Measurements from ENCODE around the gene DMWD. TPM values are rescaled to one million over a fixed set of nuclear protein-coding genes. Genes with fewer than 3 reads are reported as not detected.
"Not testable (repeated sequence)": the region's sequence is repeated elsewhere in the genome, so short reads cannot be mapped to it uniquely, and the experiment has no call there.

The DMWD gene
- total RNA-seq, 1 donor from 2014 or later = 57.2 TPM

DNA sequence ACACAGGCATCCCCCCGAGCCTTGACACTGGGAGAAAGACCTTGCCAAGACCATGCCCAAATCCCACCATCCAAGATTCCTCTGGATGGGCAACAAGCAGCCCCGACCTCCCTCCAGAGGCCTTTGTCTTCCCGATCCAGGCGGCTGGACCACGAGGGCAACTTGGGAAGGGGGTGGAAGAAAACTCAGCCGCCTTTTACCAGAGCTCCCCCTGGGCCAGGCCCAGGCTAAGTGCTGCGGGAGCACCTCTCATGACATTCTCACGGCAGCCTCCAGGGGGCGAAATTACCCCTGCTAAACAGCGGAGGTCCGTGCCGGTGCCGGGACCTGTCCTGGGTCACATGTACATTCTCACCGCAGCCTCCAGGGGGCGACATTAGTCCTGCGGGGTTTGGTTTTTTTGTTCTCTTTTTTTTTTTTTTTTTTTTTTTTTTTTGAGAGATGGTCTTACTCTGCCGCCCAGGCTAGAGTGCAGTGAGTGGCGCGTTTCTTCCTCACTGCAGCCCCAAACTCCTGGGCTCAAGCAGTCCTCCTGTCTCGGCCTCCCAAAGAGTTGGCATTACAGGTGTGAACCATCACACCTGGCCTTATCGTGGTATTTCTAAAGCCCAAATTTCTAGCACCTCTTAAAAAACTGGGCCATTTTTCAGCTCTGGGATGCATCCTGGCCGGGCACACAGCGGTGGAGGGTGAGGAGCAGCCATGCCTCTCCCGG lies 24.5 kb upstream of the DMWD start:
- peak; percentile 96 for DNase-seq (ENCODE audit: low spot score)

DNA sequence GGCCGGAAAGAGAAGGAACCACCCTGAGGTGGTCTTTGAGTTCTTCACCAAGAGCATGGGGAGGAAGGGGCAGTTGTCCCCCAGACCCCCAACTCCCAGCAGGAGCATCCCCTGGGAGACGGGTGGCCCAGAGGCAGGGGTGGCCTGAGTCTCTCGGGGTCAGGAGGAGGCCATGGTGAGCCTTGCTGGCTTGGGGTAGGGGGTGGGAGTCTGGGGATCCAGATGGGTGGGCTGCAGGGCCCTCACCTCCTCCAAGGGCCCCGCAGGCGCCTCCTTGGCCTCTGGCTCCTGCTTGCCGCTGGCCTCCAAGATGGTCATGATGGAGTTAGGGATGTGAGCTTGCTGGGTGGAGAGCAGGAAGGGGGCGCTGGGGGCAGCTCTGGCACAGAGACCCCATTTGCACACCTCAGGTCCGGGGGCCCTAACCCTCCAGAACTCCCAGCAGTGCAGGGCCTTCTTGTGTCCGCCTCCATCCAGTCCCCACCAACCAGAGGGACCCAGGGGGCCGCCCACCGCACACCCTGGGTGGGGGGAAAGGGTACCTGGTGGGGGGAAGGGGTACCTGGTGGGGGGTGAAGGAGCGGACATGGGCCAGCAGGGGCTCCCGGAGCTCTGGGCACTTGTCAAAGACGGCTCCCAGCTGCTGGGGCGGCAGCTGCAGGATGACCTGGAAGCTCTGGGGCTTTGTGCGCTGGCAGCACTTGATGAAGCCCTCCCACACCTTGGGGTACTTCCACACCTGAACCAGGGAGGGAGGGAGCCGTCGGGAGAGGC lies 23.8 kb upstream of the DMWD start:
- no peak for DNase-seq (ENCODE audit: low spot score)

DNA sequence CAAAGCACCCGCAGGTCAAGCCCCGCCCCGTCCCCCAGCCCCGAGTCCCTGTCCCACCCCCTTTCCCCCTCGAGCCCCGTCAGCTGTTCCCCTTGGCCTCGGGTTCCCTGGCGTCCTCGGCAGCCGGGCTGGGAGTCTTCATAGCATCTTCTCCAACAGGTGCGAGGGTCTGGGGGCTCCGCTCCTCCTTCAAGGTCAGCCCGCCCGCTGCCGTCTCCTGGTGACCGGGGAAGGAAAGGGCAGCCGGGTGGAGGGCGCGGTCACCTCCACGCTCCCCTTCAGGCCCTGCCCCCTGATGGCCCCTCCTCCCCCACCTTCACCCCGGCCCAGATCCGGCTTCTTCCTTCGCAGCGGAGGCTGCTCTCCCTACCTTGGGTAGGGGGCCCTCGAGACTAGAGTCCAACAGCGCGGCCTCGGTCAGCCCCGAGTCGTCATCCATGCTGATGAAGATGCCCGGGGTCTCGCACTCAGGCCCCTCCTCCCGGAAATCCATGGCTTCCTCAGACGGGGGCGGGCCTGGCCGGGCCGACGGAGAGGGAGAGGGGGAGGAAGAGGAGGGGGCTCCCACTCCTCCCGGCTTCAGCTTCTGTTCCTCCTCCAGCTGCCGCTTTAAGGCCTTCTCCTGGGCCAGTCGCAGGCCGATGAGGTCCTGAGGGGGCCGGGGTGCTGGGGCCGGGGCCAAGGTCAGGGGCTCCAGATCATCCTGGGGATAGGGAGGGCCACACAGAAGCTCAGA lies 23.0 kb upstream of the DMWD start:
- DNase-seq (ENCODE audit: low spot score) = no peak

GRCh38 chr19:45814851-45815480 lies 22.3 kb upstream of the DMWD start, which contains the start of gene RSPH6A:
Gene RSPH6A, minus strand, starts transcription at chr19:45815308. Its CDS starts 132 bp downstream, at chr19:45815176.
- no peak for DNase-seq (ENCODE audit: low spot score)

GRCh38 chr19:45814166-45814780 lies 21.6 kb upstream of the DMWD start:
- DNase-seq (ENCODE audit: low spot score) = no peak

DNA sequence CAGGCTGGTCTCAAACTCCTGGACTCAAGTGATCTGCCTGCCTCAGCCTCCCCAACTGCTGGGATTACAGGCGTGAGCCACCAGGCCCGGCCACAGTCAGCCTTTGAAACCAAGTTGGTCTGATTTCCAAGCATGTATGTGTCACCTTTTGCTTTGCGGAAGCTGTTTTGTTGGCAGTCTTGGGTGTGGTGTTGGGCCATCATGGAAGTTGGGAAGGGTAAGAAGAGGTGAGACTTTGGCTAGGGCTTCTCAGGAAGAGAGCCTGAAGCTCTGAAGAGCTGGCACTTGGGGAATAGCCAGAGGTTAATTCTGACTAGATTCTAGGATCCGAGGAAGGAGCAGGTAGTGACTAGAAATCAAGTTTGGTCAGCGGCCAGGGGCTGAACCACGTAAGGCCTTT lies 19.7 kb upstream of the DMWD start:
- DNase-seq (ENCODE audit: low spot score) = no peak

- DNase-seq (ENCODE audit: low spot score) = no peak
Observed at GRCh38 chr19:45809643-45810159, 17.1 kb upstream of the DMWD start.

- DNase-seq (ENCODE audit: low spot score) = no peak
Observed at GRCh38 chr19:45805719-45806118, 13.1 kb upstream of the DMWD start.

GRCh38 chr19:45804959-45805230 lies 12.2 kb upstream of the DMWD start:
- DNase-seq (ENCODE audit: low spot score) = no peak

GRCh38 chr19:45804140-45804958 lies 11.7 kb upstream of the DMWD start:
- no peak for DNase-seq (ENCODE audit: low spot score)

- no peak for DNase-seq (ENCODE audit: low spot score)
Observed at GRCh38 chr19:45801603-45802175, 9.0 kb upstream of the DMWD start.

DNA sequence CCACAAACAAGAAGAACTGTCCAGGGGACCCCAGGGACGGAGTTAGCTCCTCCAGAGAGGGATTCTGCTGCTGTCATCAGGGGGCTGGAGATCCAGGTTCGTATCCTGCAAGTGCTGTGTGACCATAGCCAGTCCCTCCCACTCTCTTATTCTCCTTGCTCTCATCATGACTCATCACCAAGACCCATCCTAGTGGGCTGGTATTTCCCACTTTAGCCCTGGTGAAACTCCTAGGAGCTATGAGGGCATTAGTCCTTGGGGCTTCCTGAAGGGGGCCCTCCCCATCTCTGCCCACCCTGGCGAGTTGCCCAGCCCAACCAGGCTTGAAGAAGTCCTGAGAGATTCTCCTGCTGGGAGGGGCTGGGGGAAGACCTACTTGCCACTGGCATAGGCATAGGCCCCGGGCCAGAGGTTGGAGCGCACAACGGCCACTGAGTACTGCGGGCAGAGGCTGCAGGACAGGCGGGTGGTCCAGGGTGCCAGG lies 7.5 kb upstream of the DMWD start:
- DNase-seq (ENCODE audit: low spot score) = no peak

DNA sequence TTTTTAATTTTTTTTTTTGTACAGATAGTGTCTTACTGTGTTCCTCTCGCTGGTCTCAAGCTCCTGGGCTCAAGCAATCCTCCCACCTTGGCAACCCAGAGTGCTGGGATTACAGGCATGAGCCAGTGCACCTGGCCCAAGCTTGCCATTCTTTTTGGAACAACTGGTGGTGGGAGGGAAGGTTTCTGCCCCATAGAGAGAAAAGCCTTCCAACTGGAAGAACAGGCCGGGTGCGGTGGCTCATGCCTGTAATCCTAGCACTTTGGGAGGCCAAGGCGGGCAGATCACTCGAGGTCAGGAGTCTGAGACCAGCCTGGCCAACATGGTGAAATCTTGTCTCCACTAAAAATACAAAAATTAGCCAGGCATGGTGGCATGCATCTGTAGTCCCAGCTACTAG lies 6.9 kb upstream of the DMWD start:
- DNase-seq (ENCODE audit: low spot score) = not testable (repeated sequence)

- DNase-seq (ENCODE audit: low spot score) = no peak
Observed at GRCh38 chr19:45798995-45799517, 6.4 kb upstream of the DMWD start.

DNA sequence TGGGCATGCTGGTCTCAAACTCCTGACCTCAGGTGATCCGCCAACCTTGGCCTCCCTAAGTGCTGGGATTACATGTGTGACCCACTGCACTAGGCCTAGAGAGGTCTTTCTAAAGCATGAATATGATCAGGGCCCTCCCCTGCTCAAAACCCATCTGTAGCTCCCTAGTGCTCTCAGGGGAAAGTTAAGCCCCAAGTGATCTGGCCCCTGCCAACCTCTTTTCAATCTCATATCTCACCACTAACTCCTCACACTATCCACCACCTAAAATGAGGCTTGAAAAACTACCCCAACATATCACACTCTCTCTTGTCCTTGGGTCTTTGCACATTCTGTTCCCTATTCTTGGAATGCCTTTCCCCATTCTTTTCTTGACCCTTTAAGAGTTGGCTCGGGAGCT lies 2.0 kb upstream of the DMWD start:
- no peak for DNase-seq (ENCODE audit: low spot score)

GRCh38 chr19:45793876-45794275 lies 1.2 kb upstream of the DMWD start:
- no peak for DNase-seq (ENCODE audit: low spot score)

DNA sequence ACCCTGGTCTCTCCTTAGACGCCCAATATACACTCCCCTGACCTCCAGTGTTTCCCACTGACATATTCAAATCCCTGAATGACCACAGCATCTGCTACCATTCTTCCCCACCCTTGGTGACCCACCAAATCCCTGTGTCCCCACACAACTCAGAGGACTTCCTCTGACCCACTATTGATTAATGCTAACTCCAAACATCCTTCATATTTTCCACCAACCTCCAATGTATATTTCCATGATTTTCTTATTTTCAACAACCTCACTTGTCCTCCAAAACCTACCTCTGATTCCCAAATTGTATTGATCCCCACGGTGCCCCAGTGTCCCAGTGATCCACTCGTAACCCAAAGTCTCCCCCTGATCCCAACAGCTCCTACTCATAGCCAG lies 526 bp upstream of the DMWD start:
- DNase-seq (ENCODE audit: low spot score) = no peak

GRCh38 chr19:45791744-45792469 lies 738 bp downstream of the DMWD start:
- DNase-seq (ENCODE audit: low spot score) = no peak

DNA sequence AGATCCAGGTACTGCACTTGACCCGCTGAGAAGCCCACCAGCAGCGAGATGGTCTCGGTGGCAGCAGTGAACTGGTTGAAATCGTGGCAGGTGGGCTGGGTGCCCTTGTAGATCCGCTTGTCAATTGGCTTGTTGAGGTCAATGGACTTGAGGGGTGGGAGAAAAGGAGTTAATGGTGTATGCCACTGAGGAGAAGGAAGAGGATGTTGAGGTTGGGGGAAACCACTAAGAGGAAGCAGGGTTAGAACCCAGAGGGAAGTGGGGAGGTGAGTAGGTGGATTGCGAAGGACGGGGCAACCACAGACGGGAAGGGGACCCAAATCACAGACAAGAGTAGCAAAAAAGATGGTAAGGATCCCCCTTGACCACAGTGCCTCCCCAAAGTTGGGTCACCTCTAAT lies 1.7 kb downstream of the DMWD start:
- DNase-seq (ENCODE audit: low spot score) = no peak

All from mesenteric fat pad (tissue), 1 donor.